Common myeloid progenitor, CD34-positive (primary cell): ENCODE results near the gene MCM10.
A peak's percentile ranks its signal among the peaks of the same experiment; 100 is the strongest.

Source experiments
- CTCF ChIA-PET: fragments of 350-600 bp; sonication (Branson Sonifier 250); formaldehyde crosslinking; loops from one replicate; lab custom pipeline; 2021; ENCODE audit warnings: antibody characterized with exemption; lab: Charles Lee
- POLR2A ChIA-PET: fragments of 350-600 bp; sonication (Branson Sonifier 250); formaldehyde crosslinking; loops from one replicate; lab custom pipeline; 2021; ENCODE audit warnings: antibody characterized with exemption; lab: Charles Lee
- DNase-seq, 3 donors: peaks; one replicate each; pipeline versions ENCODE4 v3.0.0 to v3.0.0-alpha.2; 2013
- H3K27ac ChIP-seq, 2 experiments: 1 replicate in 1 of 2; 2 replicates in 1 of 2; pipeline ENCODE4 v1.7.0; 2013; ENCODE audit warnings: inconsistent platforms in 2 of 2, low read length in 2 of 2, mild to moderate bottlenecking in 2 of 2, low read depth in 1 of 2, moderate library complexity in 1 of 2; ENCODE audit not compliant: severe bottlenecking in 2 of 2, insufficient read depth in 1 of 2, poor library complexity in 1 of 2
- H3K27me3 ChIP-seq, 5 experiments: replicated peaks in 2 of 5; 1 replicate in 3 of 5; 2 replicates in 2 of 5; pipeline versions ENCODE4 v1.6.1 to v1.7.0; 2013; ENCODE audit warnings: low read length in 4 of 5, mild to moderate bottlenecking in 2 of 5, moderate library complexity in 2 of 5, inconsistent platforms in 1 of 5; ENCODE audit not compliant: insufficient read depth in 5 of 5, control insufficient read depth in 4 of 5
- H3K36me3 ChIP-seq, 4 experiments: 1 replicate in 2 of 4; 2 replicates in 2 of 4; pipeline versions ENCODE4 v1.6.1 to v1.7.0; 2013; ENCODE audit warnings: low read length in 3 of 4, control low read depth in 1 of 4, mild to moderate bottlenecking in 1 of 4; ENCODE audit not compliant: control insufficient read depth in 4 of 4, insufficient read depth in 4 of 4
- H3K4me1 ChIP-seq, 4 experiments: 1 replicate in 3 of 4; 2 replicates in 1 of 4; pipeline versions ENCODE4 v1.6.1 to v1.7.1; 2013; ENCODE audit warnings: low read length in 3 of 4, mild to moderate bottlenecking in 3 of 4, control low read depth in 1 of 4, inconsistent platforms in 1 of 4, moderate library complexity in 1 of 4; ENCODE audit not compliant: control insufficient read depth in 4 of 4, insufficient read depth in 4 of 4; ENCODE audit errors: control extremely low read depth in 1 of 4
- H3K4me3 ChIP-seq, 7 experiments: 1 replicate in 4 of 7; 2 replicates in 3 of 7; pipeline versions ENCODE4 v1.5.1 to v1.7.0; 2013; ENCODE audit warnings: mild to moderate bottlenecking in 7 of 7, low read length in 6 of 7, moderate library complexity in 6 of 7, inconsistent platforms in 2 of 7, low read depth in 2 of 7, control low read depth in 1 of 7; ENCODE audit not compliant: insufficient read depth in 4 of 7, control insufficient read depth in 1 of 7; ENCODE audit errors: extremely low read depth in 1 of 7
- H3K9me3 ChIP-seq, 5 experiments: 1 replicate in 4 of 5; 2 replicates in 1 of 5; pipeline versions ENCODE4 v1.6.1 to v1.7.1; 2013; ENCODE audit warnings: low read length in 4 of 5, mild to moderate bottlenecking in 2 of 5, inconsistent platforms in 1 of 5, low read depth in 1 of 5, moderate library complexity in 1 of 5; ENCODE audit not compliant: control insufficient read depth in 4 of 5, insufficient read depth in 2 of 5; ENCODE audit errors: control extremely low read depth in 1 of 5
- WGBS: methylation state at CpG from one replicate; pipeline ENCODE4 v1.1.5; 2013; ENCODE audit not compliant: insufficient coverage; 5-methylcytosine and 5-hydroxymethylcytosine counted together

Gene MCM10

DNA sequence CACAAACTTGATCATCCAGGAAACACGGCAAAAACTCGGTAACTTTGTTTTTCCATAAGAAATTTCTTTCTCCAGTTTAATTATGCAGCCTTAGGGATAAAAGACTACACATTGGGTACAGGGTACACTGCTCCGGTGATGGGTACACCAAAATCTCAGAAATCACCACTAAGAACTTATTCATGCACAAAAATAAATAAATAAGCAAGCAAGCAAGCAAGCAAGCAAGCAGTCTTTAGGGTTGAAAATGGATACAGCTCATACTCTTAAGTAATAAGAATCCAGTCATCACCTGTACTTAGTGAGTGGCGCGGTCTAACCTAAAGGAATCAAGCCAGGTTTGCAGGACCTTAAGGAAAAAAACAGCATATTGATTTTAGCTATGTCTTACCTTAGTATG is 30.0 kb downstream of the MCM10 start:
- no peaks in the 10 kb centered on the region for H3K4me1 ChIP-seq
- DNase-seq: no peak
- H3K9me3 ChIP-seq: peaks cover 0 to 5% (median 0%) of the 10 kb centered on the region in 5 experiments
- peaks cover 14 to 81% (median 33%) of the 10 kb centered on the region in 4 experiments for H3K36me3 ChIP-seq
- no peaks in the 10 kb centered on the region for H3K27me3 ChIP-seq
- 100% methylated on average over 3 of the region's 5 CpGs for WGBS
- no peak overlapping the region for H3K4me3 ChIP-seq
- CTCF ChIA-PET: interaction anchor here (1.2 to 1.3 kb wide), 2 partner anchors 15 to 31 kb away, joined by 3 read pairs; partner anchors contain the start of gene MCM10
- POLR2A ChIA-PET: no interaction called here
- H3K27ac ChIP-seq: no peak overlapping the region

DNA sequence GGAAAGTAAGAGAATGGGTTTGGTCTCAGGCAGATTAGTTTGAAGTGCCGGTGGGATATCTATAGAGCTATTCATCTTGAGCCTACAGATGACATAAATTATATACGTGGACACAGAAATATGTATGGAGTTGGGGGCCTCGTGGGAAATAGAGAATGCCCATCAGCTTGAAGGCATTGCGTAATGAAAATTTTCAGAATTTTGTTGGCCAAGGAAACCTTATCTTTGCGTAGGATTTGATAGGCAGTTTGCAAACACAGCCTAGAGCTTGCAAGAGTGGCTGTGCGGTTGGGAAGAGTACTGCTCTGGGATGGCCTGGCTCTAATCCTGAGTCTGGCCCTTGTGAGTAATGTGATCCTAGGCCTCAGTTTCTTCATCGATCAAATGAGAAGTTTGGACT is 32.3 kb downstream of the MCM10 start:
- WGBS: 97% methylated on average over 5 of the region's 7 CpGs
- H3K4me1 ChIP-seq: no peaks in the 10 kb centered on the region
- H3K4me3 ChIP-seq: no peak overlapping the region
- CTCF ChIA-PET: interaction anchor here (1.0 to 1.2 kb wide), 2 partner anchors 12 to 15 kb away, joined by 3 read pairs; no protein-coding TSS in a partner anchor
- no peaks in the 10 kb centered on the region for H3K9me3 ChIP-seq
- H3K27ac ChIP-seq: no peak overlapping the region
- POLR2A ChIA-PET: no interaction called here
- peaks cover 12 to 84% (median 28%) of the 10 kb centered on the region in 4 experiments for H3K36me3 ChIP-seq
- no peak for DNase-seq
- H3K27me3 ChIP-seq: no peaks in the 10 kb centered on the region

DNA sequence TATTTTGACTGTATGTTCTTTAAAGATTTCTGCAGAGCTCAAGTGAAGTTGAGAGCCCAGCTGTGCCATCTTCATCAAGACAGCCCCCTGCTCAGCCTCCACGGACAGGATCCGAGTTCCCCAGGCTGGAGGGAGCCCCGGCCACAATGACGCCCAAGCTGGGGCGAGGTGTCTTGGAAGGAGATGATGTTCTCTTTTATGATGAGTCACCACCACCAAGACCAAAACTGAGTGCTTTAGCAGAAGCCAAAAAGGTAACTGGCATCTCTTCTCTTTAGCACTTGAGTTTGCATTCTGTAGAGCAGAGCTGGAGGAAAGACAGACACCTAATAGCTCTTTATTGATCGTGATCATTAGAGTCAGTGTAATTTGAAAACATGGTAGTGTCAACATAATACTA is 33.7 kb downstream of the MCM10 start:
- Histone ChIP-seq H3K9me3 (no peaks in the 10 kb centered on the region), H3K36me3 (peaks cover 11 to 84% (median 29%) of the 10 kb centered on the region in 4 experiments), H3K27me3 (no peaks in the 10 kb centered on the region), H3K4me3 (no peak overlapping the region), H3K4me1 (no peaks in the 10 kb centered on the region), H3K27ac (no peak overlapping the region)
- CTCF ChIA-PET: interaction anchor here (1.2 kb wide), 1 partner anchor 20 kb away, joined by 4 read pairs; no protein-coding TSS in a partner anchor
- POLR2A ChIA-PET: no interaction called here
- WGBS: 100% methylated on average over 3 of the region's 6 CpGs
- no peak for DNase-seq

DNA sequence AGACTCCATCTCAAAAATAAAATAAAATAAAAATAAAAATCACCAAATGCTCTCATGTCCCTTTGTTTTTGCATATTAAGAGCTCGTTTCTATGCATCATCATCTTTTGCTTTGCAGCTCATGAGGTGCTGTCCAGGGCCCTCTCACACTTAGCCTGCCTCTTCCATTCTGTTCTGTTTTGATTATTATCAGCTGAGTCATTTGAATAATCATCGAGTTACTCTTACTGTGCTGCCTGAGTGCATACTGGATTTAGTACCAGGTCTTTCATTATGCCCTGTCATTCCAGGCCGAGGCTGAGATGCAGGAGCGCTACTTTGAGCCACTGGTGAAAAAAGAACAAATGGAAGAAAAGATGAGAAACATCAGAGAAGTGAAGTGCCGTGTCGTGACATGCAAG is 39.8 kb downstream of the MCM10 start:
- ChIA-PET CTCF (no interaction called here), POLR2A (no interaction called here)
- peaks cover 11 to 81% (median 35%) of the 10 kb centered on the region in 4 experiments for H3K36me3 ChIP-seq
- WGBS: 95% methylated on average over 5 of the region's 6 CpGs
- no peak overlapping the region for H3K4me3 ChIP-seq
- H3K9me3 ChIP-seq: no peaks in the 10 kb centered on the region
- no peaks in the 10 kb centered on the region for H3K27me3 ChIP-seq
- no peak overlapping the region for H3K27ac ChIP-seq
- no peak for DNase-seq
- H3K4me1 ChIP-seq: no peaks in the 10 kb centered on the region

DNA sequence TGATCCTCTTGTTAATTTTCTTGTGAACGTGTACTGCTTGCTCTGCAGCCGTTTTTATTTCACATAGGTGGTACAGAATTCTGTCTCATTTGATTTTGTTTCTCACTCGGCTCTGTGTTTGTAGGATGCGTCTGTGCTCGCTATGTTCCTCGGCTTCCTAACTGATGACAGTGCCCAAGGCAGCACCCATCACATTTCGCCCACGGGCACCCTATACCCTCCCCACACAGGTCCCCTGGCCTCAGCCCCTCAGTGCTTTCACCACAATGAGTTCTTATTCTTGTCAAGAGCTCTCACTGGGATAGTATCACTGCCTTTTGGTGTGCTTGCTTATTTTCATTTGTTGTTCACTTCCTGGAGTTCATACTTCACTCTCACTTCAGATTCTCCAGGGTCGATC is 44.7 kb downstream of the MCM10 start:
- Histone ChIP-seq H3K4me3 (no peak overlapping the region), H3K27ac (no peak overlapping the region), H3K27me3 (no peaks in the 10 kb centered on the region), H3K36me3 (peaks cover 13 to 70% (median 24%) of the 10 kb centered on the region in 4 experiments), H3K9me3 (no peaks in the 10 kb centered on the region), H3K4me1 (no peaks in the 10 kb centered on the region)
- DNase-seq: no peak
- CTCF ChIA-PET: interaction anchor here (0.5 to 1.5 kb wide), 7 partner anchors 14 to 317 kb away, joined by 3 to 8 read pairs (median 3); partner anchors contain the start of gene MCM10
- WGBS: 97% methylated on average over 8 of the region's 9 CpGs
- POLR2A ChIA-PET: interaction anchor here (0.6 kb wide), 1 partner anchor 97 kb away, joined by 3 read pairs; no protein-coding TSS in a partner anchor

DNA sequence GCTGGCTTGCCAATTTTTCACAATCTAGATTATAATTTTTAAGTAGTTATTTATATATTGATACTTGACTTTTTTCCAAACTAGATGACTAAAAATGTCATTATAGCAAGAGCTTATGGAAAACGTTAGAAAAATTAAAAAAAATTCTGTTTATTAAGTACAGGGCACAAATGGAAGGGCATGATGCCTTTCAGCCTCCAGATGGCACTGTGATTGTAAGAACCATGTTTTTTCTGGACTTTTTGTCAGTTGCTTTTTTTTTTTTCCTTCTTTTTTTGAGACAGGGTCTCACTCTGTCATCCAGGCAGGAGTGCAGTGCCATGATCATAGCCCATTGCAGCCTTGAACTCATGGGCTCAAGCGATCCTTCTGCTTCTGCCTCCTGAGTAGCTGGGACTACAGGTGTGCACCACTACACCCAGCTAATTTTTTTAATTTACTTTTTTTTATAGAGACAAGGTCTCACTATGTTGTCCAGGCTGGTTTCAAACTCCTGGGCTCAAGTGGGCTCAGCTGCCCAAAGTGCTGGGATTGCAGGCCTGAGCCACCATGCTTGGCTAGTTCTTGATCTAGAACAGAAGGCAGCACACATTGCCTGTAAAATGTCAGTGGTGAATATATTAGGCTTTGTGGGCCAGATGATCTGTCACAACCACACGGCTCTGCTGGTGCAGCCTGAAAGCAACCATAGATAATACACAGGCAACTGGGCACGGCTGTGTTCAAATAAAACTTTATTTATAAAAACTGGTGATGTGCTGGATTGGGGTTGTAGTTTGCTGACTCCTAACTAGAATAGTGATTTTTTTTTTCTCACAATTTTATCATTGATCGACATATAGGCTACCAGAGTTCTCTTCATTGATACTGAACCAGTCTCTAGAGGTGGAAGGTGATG is 45.4 kb downstream of the MCM10 start:
- ChIA-PET POLR2A (interaction anchor here (0.6 kb wide), 1 partner anchor 96 kb away, joined by 3 read pairs; no protein-coding TSS in a partner anchor), CTCF (interaction anchor here (0.5 to 1.5 kb wide), 8 partner anchors 15 to 318 kb away, joined by 3 to 8 read pairs (median 3); partner anchors contain the start of genes MCM10 and PHYH)
- Histone ChIP-seq H3K36me3 (peaks cover 6 to 65% (median 19%) of the 10 kb centered on the region in 4 experiments), H3K9me3 (no peaks in the 10 kb centered on the region), H3K4me3 (no peak overlapping the region), H3K27me3 (no peaks in the 10 kb centered on the region), H3K27ac (no peak overlapping the region), H3K4me1 (no peaks in the 10 kb centered on the region)
- WGBS: 100% methylated on average over 2 of the region's 5 CpGs
- peak; percentile 60 to 77 (median 69) for DNase-seq

DNA sequence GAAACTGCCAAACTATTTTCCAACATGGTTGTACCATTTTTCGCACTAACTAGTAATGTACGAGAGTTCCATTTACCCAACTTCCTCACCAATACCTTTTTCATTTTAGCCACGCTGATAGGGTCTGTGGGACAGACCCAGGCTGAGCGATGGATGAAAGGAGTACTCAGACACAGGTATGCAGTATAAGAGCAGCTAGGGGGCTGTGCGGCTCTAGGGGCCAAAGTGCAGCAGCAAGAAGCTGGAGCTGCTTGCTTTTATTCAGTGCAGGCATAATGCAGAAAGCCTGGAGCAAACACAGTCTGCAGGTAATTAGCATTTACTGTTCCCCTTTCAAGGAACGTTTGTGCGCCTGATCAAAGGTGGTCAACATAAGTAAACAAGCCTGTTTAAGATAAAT is 51.8 kb downstream of the MCM10 start:
- no peaks in the 10 kb centered on the region for H3K4me1 ChIP-seq
- no peak overlapping the region for H3K27ac ChIP-seq
- no peaks in the 10 kb centered on the region for H3K27me3 ChIP-seq
- peaks cover 0 to 29% (median 5%) of the 10 kb centered on the region in 4 experiments for H3K36me3 ChIP-seq
- POLR2A ChIA-PET: no interaction called here
- no peak overlapping the region for H3K4me3 ChIP-seq
- 90% methylated on average over 5 of the region's 7 CpGs for WGBS
- H3K9me3 ChIP-seq: peaks cover 0 to 2% (median 0%) of the 10 kb centered on the region in 5 experiments
- CTCF ChIA-PET: no interaction called here
- DNase-seq: no peak
